HepG2 (cell line): Measurements from ENCODE around the gene SSC5D. TPM values are rescaled to one million over a fixed set of nuclear protein-coding genes. Genes with fewer than 3 reads are reported as not detected.

ENCODE experiments used
- ATAC-seq: fragments of 200-7000 bp; cut with Tn5 transposase; 3 replicates; pipeline ENCODE4 v1.9.1; 2020; ENCODE audit warnings: mild to moderate bottlenecking, moderate library complexity
- BruUV-seq: library from RNA; stranded (reverse); fragments of 400-500 nt; replicated peaks from 2 replicates; lab custom pipeline; 2021; lab: Mats Ljungman, UMichigan
- CTCF ChIA-PET: fragments of 300-600 bp; formaldehyde crosslinking; extraction: SDS; loops from one replicate; lab custom pipeline; 2021; ENCODE audit warnings: low total read pairs, inconsistent platforms, low intra/inter-chr PET ratio; lab: Yijun Ruan, JAX
- POLR2A ChIA-PET: fragments of 350-600 bp; sonication (Branson Sonifier 250); formaldehyde crosslinking; loops from one replicate; lab custom pipeline; 2020; ENCODE audit warnings: antibody characterized with exemption, inconsistent platforms; lab: Yijun Ruan, JAX
- DNase-seq: peaks from one replicate; pipeline ENCODE4 v3.0.0-alpha.2; 2015; ENCODE audit warnings: low spot score
- FAIRE-seq: peaks from 3 replicates; lab custom pipeline; 2011; peaks lifted over from hg19 to GRCh38; lab: Jason Lieb, UNC
- H2AFZ ChIP-seq: one replicate; pipeline ENCODE4 v1.6.1; 2011; ENCODE audit warnings: low read length, inconsistent platforms
- H3K27ac ChIP-seq: fragments of 300-600 bp; 3 replicates; pipeline ENCODE4 v1.8.0; 2011; ENCODE audit warnings: mixed run types, mild to moderate bottlenecking, mixed read lengths, low read length, inconsistent platforms; ENCODE audit not compliant: insufficient read depth; ENCODE audit errors: extremely low read length
- H3K27me3 ChIP-seq, 2 experiments: fragments of 200-600 bp in 1 of 2; 2 replicates in 1 of 2; 3 replicates in 1 of 2; pipeline versions ENCODE4 v1.6.0 to v1.8.0; 2011; ENCODE audit warnings: low read length in 2 of 2, mild to moderate bottlenecking in 2 of 2, moderate library complexity in 2 of 2, inconsistent platforms in 1 of 2; ENCODE audit not compliant: insufficient read depth in 2 of 2, control insufficient read depth in 1 of 2
- H3K36me3 ChIP-seq, 2 experiments: fragments of 200-600 bp in 1 of 2; replicated peaks in 1 of 2; 2 replicates in 1 of 2; 3 replicates in 1 of 2; pipeline versions ENCODE4 v1.5.1 to v1.8.0; 2011; ENCODE audit warnings: low read length in 2 of 2, inconsistent platforms in 1 of 2; ENCODE audit not compliant: insufficient read depth in 2 of 2, control insufficient read depth in 1 of 2
- H3K4me1 ChIP-seq: 2 replicates; pipeline ENCODE4 v1.5.1; 2012; ENCODE audit warnings: low read length, inconsistent platforms; ENCODE audit not compliant: insufficient read depth
- H3K4me2 ChIP-seq: 2 replicates; pipeline ENCODE4 v1.6.0; 2011; ENCODE audit warnings: low read depth, low read length, inconsistent platforms
- H3K4me3 ChIP-seq, 3 experiments: fragments of 200-600 bp in 1 of 3; sonication (generic), shearing (Covaris generic) in 1 of 3; replicated peaks in 1 of 3; 2 replicates each; pipeline ENCODE4 v1.5.1; 2011 to 2016; ENCODE audit warnings: low read length in 3 of 3, inconsistent platforms in 2 of 3, low read depth in 2 of 3, mild to moderate bottlenecking in 2 of 3, control low read depth in 1 of 3, mixed read lengths in 1 of 3; ENCODE audit not compliant: insufficient read depth in 1 of 3
- H3K79me2 ChIP-seq: one replicate; pipeline ENCODE4 v1.6.1; 2011; ENCODE audit warnings: low read length, inconsistent platforms; ENCODE audit not compliant: insufficient read depth
- H3K9ac ChIP-seq: 2 replicates; pipeline ENCODE4 v1.6.0; 2011; ENCODE audit warnings: mild to moderate bottlenecking, low read depth, low read length, inconsistent platforms; ENCODE audit not compliant: insufficient read depth
- H3K9me3 ChIP-seq: 2 replicates; pipeline ENCODE4 v1.5.1; 2012; ENCODE audit warnings: mild to moderate bottlenecking, low read length
- H4K20me1 ChIP-seq: 2 replicates; pipeline ENCODE4 v1.6.0; 2011; ENCODE audit warnings: inconsistent platforms, mild to moderate bottlenecking, low read length, moderate library complexity; ENCODE audit not compliant: insufficient read depth
- ATM ChIP-seq: fragments of 450-650 bp; IDR thresholded peaks from 2 replicates; pipeline ENCODE4 v1.7.1; 2017; ENCODE audit warnings: mild to moderate bottlenecking, borderline replicate concordance
- CTCF ChIP-seq: sonication (generic); formaldehyde crosslinking; IDR thresholded peaks from 2 replicates; pipeline ENCODE4 v1.5.0; 2020; ENCODE audit warnings: mild to moderate bottlenecking, missing genetic modification reagents, moderate library complexity
- IKZF1 ChIP-seq: fragments of 450-650 bp; IDR thresholded peaks from 2 replicates; pipeline ENCODE4 v1.7.1; 2016
- MAZ ChIP-seq, 2 experiments: sonication (generic) in 1 of 2; formaldehyde crosslinking in 1 of 2; IDR thresholded peaks; 2 replicates each; pipeline versions ENCODE4 v1.5.0 to v1.6.1; 2012 to 2020; ENCODE audit warnings: low read depth in 2 of 2, mild to moderate bottlenecking in 2 of 2, borderline replicate concordance in 1 of 2, improper control_type of control experiment in 1 of 2, low read length in 1 of 2, missing genetic modification reagents in 1 of 2, moderate library complexity in 1 of 2
- NBN ChIP-seq: fragments of 450-650 bp; conservative IDR thresholded peaks from 2 replicates; pipeline ENCODE4 v1.6.1; 2017
- REL ChIP-seq: sonication (generic); formaldehyde crosslinking; conservative IDR thresholded peaks from 2 replicates; pipeline ENCODE4 v1.8.0; 2022; ENCODE audit warnings: mild to moderate bottlenecking, missing genetic modification reagents, moderate library complexity
- SAFB2 ChIP-seq: sonication (generic); formaldehyde crosslinking; IDR thresholded peaks from 2 replicates; pipeline ENCODE4 v1.5.1; 2020; ENCODE audit warnings: missing genetic modification reagents, low read depth, mild to moderate bottlenecking, borderline replicate concordance
- SMC3 ChIP-seq: IDR thresholded peaks from 2 replicates; pipeline ENCODE4 v1.6.1; 2011; ENCODE audit warnings: low read length, improper control_type of control experiment
- STAG1 ChIP-seq: sonication (generic); formaldehyde crosslinking; IDR thresholded peaks from 2 replicates; pipeline ENCODE4 v1.4.0; 2020; ENCODE audit warnings: missing genetic modification reagents
- ZSCAN21 ChIP-seq: sonication (generic); formaldehyde crosslinking; IDR thresholded peaks from 2 replicates; pipeline ENCODE4 v1.8.0; 2022; ENCODE audit warnings: mild to moderate bottlenecking, missing genetic modification reagents, moderate library complexity, borderline replicate concordance
- whole genome bisulfite sequencing: methylation state at CpG from one replicate; pipeline ENCODE4 v1.1.6; 2017; ENCODE audit warnings: low lambda C conversion rate; 5-methylcytosine and 5-hydroxymethylcytosine counted together
- in situ Hi-C: cut with HindIII; loops from 2 replicates; pipeline ENCODE4 v1.10.0; 2017; ENCODE audit warnings: low pct_unique_long_range_greater_than_20kb; ENCODE audit not compliant: extremely low pct_ligation_motif_present
- intact Hi-C: fragments of 100-400 bp; cut with micrococcal nuclease; formaldehyde crosslinking; loops from one replicate; pipeline ENCODE4 v1.10.0; 2022; ENCODE audit not compliant: unreplicated experiment
- polyA plus RNA-seq, 8 experiments: library from polyadenylated mRNA; depleted of rRNA in 3 of 8; stranded (reverse) in 7 of 8; unstranded in 1 of 8; fragments of >200 nt; fragmentation: Illumina TruSeq in 4 of 8; extraction: Trizol in 4 of 8; gene quantifications; 2 replicates each; pipeline versions ENCODE4 v1.2.1 to v1.2.3, GENCODE V29; 2011 to 2016; ENCODE audit warnings: low read depth in 4 of 8, missing spikeins in 1 of 8, mixed read lengths in 1 of 8; ENCODE audit not compliant: insufficient read depth in 1 of 8
- total RNA-seq, 5 experiments: library from RNA; depleted of rRNA; stranded (reverse); fragments of >200 nt; fragmentation: Illumina TruSeq; extraction: Trizol; gene quantifications; 2 replicates each; pipeline ENCODE4 v1.2.3, GENCODE V29; 2016; ENCODE audit warnings: low read depth in 1 of 5

SSC5D gene
- total and polyA plus RNA-seq, 2 of the 13 experiments (the other 11 are each of a cell fraction or from before 2014, with no cell fraction given) = not detected

GRCh38 chr19:55528030-55528803, 40.0 kb downstream of the SSC5D start:
- POLR2A ChIA-PET = interaction anchor here (1.1 kb wide), 1 partner anchor 71 kb away, joined by 5 read pairs; the partner anchor contains the start of gene FIZ1
- TF ChIP-seq REL (no peak), SAFB2 (CRISPR knock-in tag) (no peak), SMC3 (0 out of 2 replicates have a peak, but pooled peaks have one; percentile 11), CTCF (peak; percentile 43; the same call in 1 of the 2 replicates), IKZF1 (0 out of 2 replicates have a peak, but pooled peaks have one; percentile 34), STAG1 (CRISPR knock-in tag) (0 out of 2 replicates have a peak, but pooled peaks have one; percentile 4), ATM (no peak), MAZ (IDR thresholded peaks at IDR 0.05; ENCODE audit: borderline replicate concordance, low read depth, low read length) (no peak), MAZ (CRISPR knock-in tag; IDR thresholded peaks at IDR 0.05; ENCODE audit: low read depth) (no peak), NBN (0 out of 2 replicates have a peak, but pooled peaks have one; percentile 15), ZSCAN21 (CRISPR knock-in tag) (no peak)
- Histone ChIP-seq H2AFZ (no peak overlapping the region), H3K9ac (no peak overlapping the region), H3K27ac (no peak overlapping the region), H3K9me3 (no peaks in the 10 kb centered on the region), H3K4me2 (peak overlapping the region; percentile 45), H3K27me3 (no peaks in the 10 kb centered on the region), H3K4me3 (no peak overlapping the region), H3K79me2 (no peaks in the 10 kb centered on the region), H3K4me1 (peaks cover 33% of the 10 kb centered on the region), H4K20me1 (no peaks in the 10 kb centered on the region), H3K36me3 (no peaks in the 10 kb centered on the region)
- FAIRE-seq (no peak), DNase-seq (peak; percentile 30), ATAC-seq (peak; percentile 59)
- in situ Hi-C loops = no loop called here
- intact Hi-C loops = no loop called here
- no TSS peak for BruUV-seq
- 9% methylated on average over 15 of the region's 15 CpGs for WGBS
- CTCF ChIA-PET = no interaction called here
